Caki2 (cell line): ENCODE results near the gene MIEF1. TPM values are rescaled to one million over a fixed set of nuclear protein-coding genes. Genes with fewer than 3 reads are reported as not detected.

Experiments used
- DNase-seq: peaks from one replicate; pipeline ENCODE4 v3.0.0-alpha.2; 2015; ENCODE audit warnings: low read depth
- in situ Hi-C: cut with HindIII; loops from 2 replicates; pipeline ENCODE4 v1.10.0; 2016; ENCODE audit warnings: low sequenced_read_pairs, low pct_unique_long_range_greater_than_20kb, mixed read lengths
- total RNA-seq: library from RNA; depleted of rRNA; stranded (reverse); fragments of >200 nt; shearing (Covaris generic); gene quantifications from 2 replicates; pipeline ENCODE4 v1.2.3, GENCODE V29; 2014; ENCODE audit warnings: low replicate concordance

The MIEF1 gene
- total RNA-seq, 1 experiment from 2014 or later, result 31.9 TPM

- in situ Hi-C loops, result no loop called here
- peak; percentile 57 for DNase-seq
Measured at GRCh38 chr22:39534591-39535356, 32.7 kb downstream of the MIEF1 start.

GRCh38 chr22:39535357-39535725, 33.3 kb downstream of the MIEF1 start:
- no peak for DNase-seq
- in situ Hi-C loops, result no loop called here

- DNase-seq, result no peak
- in situ Hi-C loops, result no loop called here
Measured at GRCh38 chr22:39535831-39536449, 33.9 kb downstream of the MIEF1 start.

GRCh38 chr22:39536711-39537110, 34.6 kb downstream of the MIEF1 start:
- in situ Hi-C loops, result no loop called here
- DNase-seq, result no peak

- no peak for DNase-seq
- in situ Hi-C loops, result no loop called here
Measured at GRCh38 chr22:39537975-39538374, 35.9 kb downstream of the MIEF1 start.

GRCh38 chr22:39543095-39543494, 41.0 kb downstream of the MIEF1 start:
- DNase-seq, result no peak
- in situ Hi-C loops, result no loop called here

GRCh38 chr22:39545386-39546365, 43.6 kb downstream of the MIEF1 start:
- peak; percentile 70 for DNase-seq
- in situ Hi-C loops, result no loop called here

GRCh38 chr22:39546889-39547586, 44.9 kb downstream of the MIEF1 start:
- no peak for DNase-seq
- in situ Hi-C loops, result no loop called here

GRCh38 chr22:39547587-39547947, 45.5 kb downstream of the MIEF1 start:
- DNase-seq, result no peak
- in situ Hi-C loops, result no loop called here

- no peak for DNase-seq
- in situ Hi-C loops, result no loop called here
Measured at GRCh38 chr22:39553429-39553828, 51.3 kb downstream of the MIEF1 start.

- in situ Hi-C loops, result no loop called here
- DNase-seq, result no peak
Measured at GRCh38 chr22:39554151-39554550, 52.1 kb downstream of the MIEF1 start.

GRCh38 chr22:39556970-39557841, 55.1 kb downstream of the MIEF1 start:
- DNase-seq, result no peak
- in situ Hi-C loops, result no loop called here

GRCh38 chr22:39558254-39558727, 56.2 kb downstream of the MIEF1 start:
- DNase-seq, result no peak
- in situ Hi-C loops, result no loop called here

- DNase-seq, result no peak
- in situ Hi-C loops, result no loop called here
Measured at GRCh38 chr22:39558950-39559349, 56.9 kb downstream of the MIEF1 start.

GRCh38 chr22:39559456-39560105, 57.5 kb downstream of the MIEF1 start:
- no peak for DNase-seq
- in situ Hi-C loops, result no loop called here

GRCh38 chr22:39560127-39560526, 58.0 kb downstream of the MIEF1 start:
- in situ Hi-C loops, result no loop called here
- DNase-seq, result no peak
